CD4-positive, alpha-beta T cell (primary cell): ENCODE data around the gene LMBRD1. TPM values are rescaled to one million over a fixed set of nuclear protein-coding genes. Genes with fewer than 3 reads are reported as not detected.

ENCODE experiments used
- ATAC-seq: fragments of 200-7000 bp; cut with Tn5 transposase; one replicate; pipeline ENCODE4 v1.10.0; 2022; ENCODE audit warnings: mild to moderate bottlenecking; ENCODE audit not compliant: poor library complexity
- CTCF ChIA-PET: fragments of 350-600 bp; sonication (Branson Sonifier 250); formaldehyde crosslinking; loops from one replicate; lab custom pipeline; 2021; ENCODE audit warnings: antibody characterized with exemption, inconsistent platforms; lab: Charles Lee
- POLR2A ChIA-PET: fragments of 350-600 bp; sonication (Branson Sonifier 250); formaldehyde crosslinking; loops from one replicate; lab custom pipeline; 2021; ENCODE audit warnings: antibody characterized with exemption, inconsistent platforms; lab: Charles Lee
- DNase-seq, 14 experiments: peaks; one replicate each; pipeline ENCODE4 v3.0.0-alpha.2; 2013 to 2020; ENCODE audit warnings: mixed read lengths in 2 of 14
- H3K27ac ChIP-seq, 2 donors: one replicate each; pipeline versions ENCODE4 v1.5.1 to v1.7.0; 2013; ENCODE audit warnings: low read length in 2 of 2, low read depth in 1 of 2, mild to moderate bottlenecking in 1 of 2
- H3K27me3 ChIP-seq, 2 experiments: 1 replicate in 1 of 2; 2 replicates in 1 of 2; pipeline versions ENCODE4 v1.6.1 to v1.7.0; 2013; ENCODE audit warnings: low read length in 2 of 2, control low read depth in 1 of 2, mild to moderate bottlenecking in 1 of 2, moderate library complexity in 1 of 2; ENCODE audit not compliant: insufficient read depth in 2 of 2, control insufficient read depth in 1 of 2
- H3K36me3 ChIP-seq: one replicate; pipeline ENCODE4 v1.6.1; 2013; ENCODE audit warnings: low read length, control low read depth; ENCODE audit not compliant: insufficient read depth
- H3K4me1 ChIP-seq: one replicate; pipeline ENCODE4 v1.6.1; 2013; ENCODE audit warnings: low read length, control low read depth; ENCODE audit not compliant: insufficient read depth
- H3K4me3 ChIP-seq: one replicate; pipeline ENCODE4 v1.5.1; 2013; ENCODE audit warnings: mild to moderate bottlenecking, low read length, moderate library complexity
- H3K9me3 ChIP-seq, 2 experiments: 1 replicate in 1 of 2; 2 replicates in 1 of 2; pipeline versions ENCODE4 v1.6.1 to v1.7.0; 2013; ENCODE audit warnings: low read length in 2 of 2, mild to moderate bottlenecking in 2 of 2, control low read depth in 1 of 2, moderate library complexity in 1 of 2; ENCODE audit not compliant: control insufficient read depth in 1 of 2, insufficient read depth in 1 of 2
- H3K27ac Mint-ChIP-seq: one replicate; pipeline ENCODE4 v1.8.0; 2020; ENCODE audit warnings: mixed read lengths
- H3K27me3 Mint-ChIP-seq: one replicate; pipeline ENCODE4 v1.8.0; 2021; ENCODE audit warnings: mixed read lengths
- H3K36me3 Mint-ChIP-seq: one replicate; pipeline ENCODE4 v1.8.0; 2021; ENCODE audit warnings: low read depth, mixed read lengths
- H3K4me1 Mint-ChIP-seq: one replicate; pipeline ENCODE4 v1.8.0; 2021; ENCODE audit warnings: low read depth, mixed read lengths
- H3K4me3 Mint-ChIP-seq: one replicate; pipeline ENCODE4 v1.8.0; 2020; ENCODE audit warnings: mild to moderate bottlenecking, mixed read lengths
- H3K9me3 Mint-ChIP-seq: one replicate; pipeline ENCODE4 v1.8.0; 2020; ENCODE audit warnings: mixed read lengths
- intact Hi-C, 2 experiments: fragments of 100-400 bp; cut with DNase I in 1 of 2; cut with micrococcal nuclease in 1 of 2; formaldehyde crosslinking; loops; one replicate each; pipeline versions ENCODE4 v1.15.1 to v1.9.0; 2023 to 2025; cut with DNase I, micrococcal nuclease
- total RNA-seq, 174 experiments: library from RNA in 2 of 174; stranded (reverse) in 2 of 174; gene quantifications; one replicate each; pipeline ENCODE4 v1.2.3 and lab custom pipeline; 2021 to 2026
- TF ChIP-seq, protein P1 (sequence below): fragments of 200-600 bp; IDR thresholded peaks from one replicate; pipeline ENCODE4 v1.8.0; 2022; ENCODE audit warnings: antibody characterized with exemption, mild to moderate bottlenecking

Gene LMBRD1
- total RNA-seq, 2 experiments from 2014 or later = 40.3 to 42.0 TPM

DNA sequence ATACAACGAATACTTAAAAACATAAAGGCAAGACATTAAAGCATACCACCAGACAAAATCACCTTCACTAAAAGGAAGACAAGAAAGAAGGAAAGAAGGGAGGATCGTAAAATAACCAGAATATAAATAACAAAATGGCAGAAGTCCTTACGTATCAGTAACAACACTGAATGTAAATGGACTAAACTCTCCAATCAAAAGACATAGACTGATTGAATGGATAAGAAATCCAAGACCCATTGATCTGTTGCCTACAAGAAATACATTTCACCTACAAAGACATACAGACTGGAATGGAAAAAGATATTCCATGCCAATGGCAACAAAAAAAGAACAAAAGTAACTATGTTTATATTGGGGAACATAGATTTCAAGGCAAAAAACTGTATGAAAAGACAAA is 74.1 kb downstream of the LMBRD1 start:
- Histone ChIP-seq H3K27ac (no peak overlapping the region), H3K36me3 (peaks cover 29% of the 10 kb centered on the region), H3K9me3 (no peaks in the 10 kb centered on the region), H3K4me1 (no peaks in the 10 kb centered on the region), H3K27me3 (no peaks in the 10 kb centered on the region), H3K4me3 (no peak overlapping the region)
- ChIA-PET POLR2A (no interaction called here), CTCF (no interaction called here)
- Mint-ChIP-seq H3K27me3 (no peaks in the 10 kb centered on the region), H3K36me3 (peaks cover 73% of the 10 kb centered on the region), H3K4me1 (peaks cover 29% of the 10 kb centered on the region), H3K27ac (no peak overlapping the region), H3K9me3 (peaks cover 7% of the 10 kb centered on the region), H3K4me3 (no peak overlapping the region)
- ATAC-seq = no peak
- TF ChIP-seq, protein P1, sequence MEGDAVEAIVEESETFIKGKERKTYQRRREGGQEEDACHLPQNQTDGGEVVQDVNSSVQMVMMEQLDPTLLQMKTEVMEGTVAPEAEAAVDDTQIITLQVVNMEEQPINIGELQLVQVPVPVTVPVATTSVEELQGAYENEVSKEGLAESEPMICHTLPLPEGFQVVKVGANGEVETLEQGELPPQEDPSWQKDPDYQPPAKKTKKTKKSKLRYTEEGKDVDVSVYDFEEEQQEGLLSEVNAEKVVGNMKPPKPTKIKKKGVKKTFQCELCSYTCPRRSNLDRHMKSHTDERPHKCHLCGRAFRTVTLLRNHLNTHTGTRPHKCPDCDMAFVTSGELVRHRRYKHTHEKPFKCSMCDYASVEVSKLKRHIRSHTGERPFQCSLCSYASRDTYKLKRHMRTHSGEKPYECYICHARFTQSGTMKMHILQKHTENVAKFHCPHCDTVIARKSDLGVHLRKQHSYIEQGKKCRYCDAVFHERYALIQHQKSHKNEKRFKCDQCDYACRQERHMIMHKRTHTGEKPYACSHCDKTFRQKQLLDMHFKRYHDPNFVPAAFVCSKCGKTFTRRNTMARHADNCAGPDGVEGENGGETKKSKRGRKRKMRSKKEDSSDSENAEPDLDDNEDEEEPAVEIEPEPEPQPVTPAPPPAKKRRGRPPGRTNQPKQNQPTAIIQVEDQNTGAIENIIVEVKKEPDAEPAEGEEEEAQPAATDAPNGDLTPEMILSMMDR = no peak
- intact Hi-C loops = no loop called here
- DNase-seq = no peak

DNA sequence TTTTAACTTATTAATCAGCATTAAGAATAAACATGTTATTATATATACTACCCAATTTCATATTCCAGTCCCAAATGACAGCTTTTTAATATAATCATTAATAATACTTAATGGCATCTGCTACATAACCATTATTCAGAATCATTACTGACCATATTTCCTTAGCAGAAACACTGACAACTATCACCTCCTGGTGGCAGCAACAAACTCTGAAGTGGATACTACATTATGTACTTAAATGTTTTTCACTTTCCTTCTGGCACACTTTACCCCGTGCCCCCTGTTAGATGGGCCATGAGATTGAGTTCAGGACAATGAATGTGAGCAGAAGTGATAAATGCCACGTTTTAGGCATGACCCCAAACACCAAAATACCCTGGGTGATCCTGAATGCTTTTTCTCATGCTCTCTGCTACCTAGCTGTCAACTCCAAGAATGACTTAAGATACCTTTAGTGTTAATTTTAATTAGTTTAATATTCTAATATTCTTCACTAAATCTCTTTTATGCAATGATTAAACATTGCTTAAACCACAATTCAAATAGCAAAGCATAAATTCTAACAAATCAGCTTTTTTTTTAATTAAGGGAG is 77.1 kb downstream of the LMBRD1 start:
- CTCF ChIA-PET = no interaction called here
- Histone ChIP-seq H3K27ac (no peak overlapping the region), H3K36me3 (peaks cover 47% of the 10 kb centered on the region), H3K9me3 (no peaks in the 10 kb centered on the region), H3K4me3 (no peak overlapping the region), H3K27me3 (no peaks in the 10 kb centered on the region), H3K4me1 (no peaks in the 10 kb centered on the region)
- peaks cover 5% of the 10 kb centered on the region for H3K9me3 Mint-ChIP-seq
- TF ChIP-seq, protein P1 = peak; percentile 16
- POLR2A ChIA-PET = no interaction called here
- intact Hi-C loops = no loop called here
- peaks cover 19% of the 10 kb centered on the region for H3K4me1 Mint-ChIP-seq
- ATAC-seq (no peak), DNase-seq (peak in 2 of 14 experiments; percentile 5 to 6)
- H3K27ac Mint-ChIP-seq = no peak overlapping the region
- peaks cover 80% of the 10 kb centered on the region for H3K36me3 Mint-ChIP-seq
- no peaks in the 10 kb centered on the region for H3K27me3 Mint-ChIP-seq
- no peak overlapping the region for H3K4me3 Mint-ChIP-seq

GRCh38 chr6:69706724-69707123 is 90.1 kb downstream of the LMBRD1 start:
- H3K4me3 Mint-ChIP-seq = no peak overlapping the region
- no peaks in the 10 kb centered on the region for H3K27me3 Mint-ChIP-seq
- ChIA-PET CTCF (no interaction called here), POLR2A (no interaction called here)
- Histone ChIP-seq H3K9me3 (no peaks in the 10 kb centered on the region), H3K4me3 (no peak overlapping the region), H3K27me3 (no peaks in the 10 kb centered on the region), H3K4me1 (no peaks in the 10 kb centered on the region), H3K27ac (no peak overlapping the region), H3K36me3 (peaks cover 26% of the 10 kb centered on the region)
- intact Hi-C loops = no loop called here
- DNase-seq = no peak
- no peaks in the 10 kb centered on the region for H3K9me3 Mint-ChIP-seq
- H3K4me1 Mint-ChIP-seq = peaks cover 6% of the 10 kb centered on the region
- H3K27ac Mint-ChIP-seq = no peak overlapping the region
- TF ChIP-seq, protein P1 = no peak
- peaks cover 75% of the 10 kb centered on the region for H3K36me3 Mint-ChIP-seq
- ATAC-seq = no peak
